ENCODE measurements around the gene PCBP3.
"Not testable (repeated sequence)": the region's sequence is repeated elsewhere in the genome, so short reads cannot be mapped to it uniquely, and the experiment has no call there.

The PCBP3 gene

DNA sequence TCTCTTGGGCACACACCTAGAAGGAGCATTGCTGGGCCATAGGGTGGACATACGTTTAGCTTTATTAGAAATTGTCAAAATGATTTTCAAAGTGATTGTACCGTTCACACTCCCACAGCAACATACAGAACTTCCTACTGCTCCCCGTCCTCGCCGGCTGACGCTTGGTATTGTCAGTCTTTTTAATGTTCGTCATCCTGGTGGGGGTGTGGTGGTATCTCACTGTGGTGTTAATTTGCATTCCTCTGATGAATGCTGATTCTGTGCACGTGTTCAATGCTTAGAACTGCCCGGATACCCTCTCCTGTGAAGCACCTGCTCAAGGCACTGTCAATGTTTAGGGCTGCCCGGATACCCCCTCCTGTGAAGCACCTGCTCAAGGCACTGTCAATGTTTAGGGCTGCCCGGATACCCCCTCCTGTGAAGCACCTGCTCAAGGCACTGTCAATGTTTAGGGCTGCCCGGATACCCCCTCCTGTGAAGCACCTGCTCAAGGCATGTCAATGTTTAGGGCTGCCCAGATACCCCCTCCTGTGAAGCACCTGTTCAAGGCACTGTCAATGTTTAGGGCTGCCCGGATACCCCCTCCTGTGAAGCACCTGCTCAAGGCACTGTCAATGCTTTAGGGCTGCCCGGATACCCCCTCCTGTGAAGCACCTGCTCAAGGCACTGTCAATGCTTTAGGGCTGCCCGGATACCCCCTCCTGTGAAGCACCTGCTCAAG lies 34.6 kb upstream of the PCBP3 start:
- not testable (repeated sequence) for H3K27me3 Mint-ChIP-seq, H3K27ac Mint-ChIP-seq, H3K36me3 Mint-ChIP-seq, H3K9me3 Mint-ChIP-seq
- H3K4me1 Mint-ChIP-seq: peaks cover 29% of the 10 kb centered on the region
- H3K4me3 Mint-ChIP-seq: peak overlapping the region; percentile 31

DNA sequence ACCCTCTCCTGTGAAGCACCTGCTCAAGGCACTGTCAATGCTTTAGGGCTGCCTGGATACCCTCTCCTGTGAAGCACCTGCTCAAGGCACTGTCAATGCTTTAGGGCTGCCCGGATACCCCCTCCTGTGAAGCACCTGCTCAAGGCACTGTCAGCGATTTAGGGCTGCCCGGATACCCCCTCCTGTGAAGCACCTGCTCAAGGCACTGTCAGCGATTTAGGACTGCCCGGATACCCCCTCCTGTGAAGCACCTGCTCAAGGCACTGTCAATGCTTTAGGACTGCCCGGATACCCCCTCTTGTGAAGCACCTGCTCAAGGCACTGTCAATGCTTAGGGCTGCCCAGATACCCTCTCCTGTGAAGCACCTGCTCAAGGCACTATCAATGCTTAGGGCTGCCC lies 33.9 kb upstream of the PCBP3 start:
- not testable (repeated sequence) for H3K36me3 Mint-ChIP-seq, H3K4me3 Mint-ChIP-seq, H3K27me3 Mint-ChIP-seq, H3K27ac Mint-ChIP-seq, H3K9me3 Mint-ChIP-seq
- H3K4me1 Mint-ChIP-seq: peaks cover 31% of the 10 kb centered on the region

- H3K27me3 Mint-ChIP-seq: no peaks in the 10 kb centered on the region
- H3K4me1 Mint-ChIP-seq: peaks cover 48% of the 10 kb centered on the region
- H3K4me3 Mint-ChIP-seq: no peak overlapping the region
- H3K27ac Mint-ChIP-seq: no peak overlapping the region
- no peaks in the 10 kb centered on the region for H3K9me3 Mint-ChIP-seq
- H3K36me3 Mint-ChIP-seq: no peaks in the 10 kb centered on the region
These were observed 32.2 kb upstream of the PCBP3 start for GRCh38 chr21:45611296-45611695.

GRCh38 chr21:45611939-45612664 lies 31.4 kb upstream of the PCBP3 start:
- Mint-ChIP-seq H3K36me3 (no peaks in the 10 kb centered on the region), H3K4me1 (peaks cover 56% of the 10 kb centered on the region), H3K4me3 (no peak overlapping the region), H3K9me3 (no peaks in the 10 kb centered on the region), H3K27ac (no peak overlapping the region), H3K27me3 (no peaks in the 10 kb centered on the region)

GRCh38 chr21:45612665-45613019 lies 30.9 kb upstream of the PCBP3 start:
- H3K4me1 Mint-ChIP-seq: peaks cover 57% of the 10 kb centered on the region
- H3K27ac Mint-ChIP-seq, H3K4me3 Mint-ChIP-seq, H3K27me3 Mint-ChIP-seq, H3K9me3 Mint-ChIP-seq, H3K36me3 Mint-ChIP-seq: not testable (repeated sequence)

DNA sequence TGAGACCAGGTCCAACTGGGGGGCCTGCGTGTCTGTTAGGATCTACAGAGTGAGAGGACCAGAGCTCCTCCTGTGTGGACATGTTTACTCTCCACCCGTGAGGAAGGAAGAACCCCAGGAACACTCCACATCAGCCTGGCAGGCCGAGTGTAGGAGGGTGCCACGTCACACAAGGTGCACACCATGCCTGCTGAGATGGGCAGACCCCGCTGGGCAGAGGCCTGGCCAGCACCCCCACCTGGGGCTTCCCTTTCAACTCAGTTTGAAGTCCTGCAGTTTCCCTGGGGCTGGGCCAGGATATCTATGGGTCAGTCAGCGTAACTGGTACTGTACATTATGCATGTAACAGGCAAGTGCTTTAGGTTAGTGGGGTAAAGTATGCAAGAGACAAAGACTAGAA lies 30.1 kb upstream of the PCBP3 start:
- H3K27ac Mint-ChIP-seq: no peak overlapping the region
- peaks cover 58% of the 10 kb centered on the region for H3K4me1 Mint-ChIP-seq
- no peaks in the 10 kb centered on the region for H3K27me3 Mint-ChIP-seq
- peak overlapping the region; percentile 23 for H3K4me3 Mint-ChIP-seq
- H3K9me3 Mint-ChIP-seq: no peaks in the 10 kb centered on the region
- no peaks in the 10 kb centered on the region for H3K36me3 Mint-ChIP-seq

GRCh38 chr21:45613881-45614280 lies 29.6 kb upstream of the PCBP3 start:
- Mint-ChIP-seq H3K27me3 (no peaks in the 10 kb centered on the region), H3K27ac (no peak overlapping the region), H3K9me3 (no peaks in the 10 kb centered on the region), H3K36me3 (no peaks in the 10 kb centered on the region), H3K4me1 (peaks cover 53% of the 10 kb centered on the region), H3K4me3 (peak overlapping the region; percentile 23)

DNA sequence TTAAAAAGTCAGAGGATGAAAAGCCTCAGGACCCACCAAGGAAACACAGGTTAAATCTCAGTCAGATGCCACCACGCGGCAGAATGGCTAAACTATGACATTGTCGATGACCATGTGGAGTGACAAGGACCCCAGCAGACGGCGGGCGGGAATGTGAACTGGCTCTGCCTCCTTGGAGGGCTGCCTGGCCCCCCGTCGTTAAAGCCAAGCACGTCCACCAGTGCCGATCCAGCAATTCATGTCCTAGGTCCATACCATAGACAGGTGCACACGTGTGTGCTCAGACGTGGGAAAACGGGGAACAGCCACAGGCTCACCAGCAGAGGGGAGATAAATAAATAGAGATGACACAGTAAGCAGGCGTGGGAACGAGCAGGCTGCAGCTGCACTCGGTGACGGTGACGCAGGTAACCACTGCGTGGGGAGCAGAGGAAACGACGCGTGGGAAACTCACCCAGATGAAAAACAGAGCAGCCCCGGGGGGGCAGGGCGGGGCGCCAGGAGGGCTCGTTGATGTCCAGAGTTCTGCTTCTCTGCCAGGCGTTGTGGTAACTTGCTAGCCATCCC lies 28.3 kb upstream of the PCBP3 start:
- peaks cover 49% of the 10 kb centered on the region for H3K4me1 Mint-ChIP-seq

GRCh38 chr21:45617021-45617921 lies 26.3 kb upstream of the PCBP3 start:
- Mint-ChIP-seq H3K27ac (peak overlapping the region; percentile 70), H3K27me3 (no peaks in the 10 kb centered on the region), H3K36me3 (no peaks in the 10 kb centered on the region), H3K9me3 (no peaks in the 10 kb centered on the region), H3K4me3 (peak overlapping the region; percentile 87), H3K4me1 (peaks cover 46% of the 10 kb centered on the region)

More for the DNA sequence above, 28.3 kb upstream of the PCBP3 start:
- Mint-ChIP-seq H3K27ac (peak overlapping the region; percentile 88), H3K27me3 (no peaks in the 10 kb centered on the region), H3K4me3 (peak overlapping the region; percentile 87), H3K36me3 (no peaks in the 10 kb centered on the region), H3K9me3 (no peaks in the 10 kb centered on the region)

DNA sequence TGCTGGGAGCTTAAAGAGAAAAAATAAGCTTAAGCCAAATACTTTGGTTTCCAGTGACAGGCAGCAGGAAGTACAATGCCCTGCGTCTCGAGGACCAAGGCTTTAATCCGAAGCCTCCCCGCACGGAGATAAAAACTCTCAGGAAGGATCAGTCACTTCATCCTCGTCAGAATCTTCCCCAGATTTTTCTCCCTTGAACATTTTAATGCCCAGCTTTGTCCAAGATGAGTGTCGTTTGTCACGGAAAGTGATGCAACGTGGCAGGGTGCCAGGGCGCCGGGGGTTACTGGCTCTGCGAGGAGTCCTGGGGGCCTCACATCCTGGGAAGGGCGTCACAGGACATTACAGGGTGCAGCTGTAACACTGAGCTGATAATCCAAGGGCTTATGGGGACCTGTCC lies 25.2 kb upstream of the PCBP3 start:
- H3K4me1 Mint-ChIP-seq: peaks cover 49% of the 10 kb centered on the region
- no peaks in the 10 kb centered on the region for H3K9me3 Mint-ChIP-seq
- no peak overlapping the region for H3K4me3 Mint-ChIP-seq
- peaks cover 2% of the 10 kb centered on the region for H3K36me3 Mint-ChIP-seq
- H3K27ac Mint-ChIP-seq: no peak overlapping the region
- no peaks in the 10 kb centered on the region for H3K27me3 Mint-ChIP-seq

GRCh38 chr21:45618846-45619485 lies 24.6 kb upstream of the PCBP3 start:
- H3K9me3 Mint-ChIP-seq: no peaks in the 10 kb centered on the region
- peaks cover 2% of the 10 kb centered on the region for H3K36me3 Mint-ChIP-seq
- H3K4me1 Mint-ChIP-seq: peaks cover 43% of the 10 kb centered on the region
- no peak overlapping the region for H3K4me3 Mint-ChIP-seq
- H3K27me3 Mint-ChIP-seq: no peaks in the 10 kb centered on the region
- H3K27ac Mint-ChIP-seq: no peak overlapping the region

DNA sequence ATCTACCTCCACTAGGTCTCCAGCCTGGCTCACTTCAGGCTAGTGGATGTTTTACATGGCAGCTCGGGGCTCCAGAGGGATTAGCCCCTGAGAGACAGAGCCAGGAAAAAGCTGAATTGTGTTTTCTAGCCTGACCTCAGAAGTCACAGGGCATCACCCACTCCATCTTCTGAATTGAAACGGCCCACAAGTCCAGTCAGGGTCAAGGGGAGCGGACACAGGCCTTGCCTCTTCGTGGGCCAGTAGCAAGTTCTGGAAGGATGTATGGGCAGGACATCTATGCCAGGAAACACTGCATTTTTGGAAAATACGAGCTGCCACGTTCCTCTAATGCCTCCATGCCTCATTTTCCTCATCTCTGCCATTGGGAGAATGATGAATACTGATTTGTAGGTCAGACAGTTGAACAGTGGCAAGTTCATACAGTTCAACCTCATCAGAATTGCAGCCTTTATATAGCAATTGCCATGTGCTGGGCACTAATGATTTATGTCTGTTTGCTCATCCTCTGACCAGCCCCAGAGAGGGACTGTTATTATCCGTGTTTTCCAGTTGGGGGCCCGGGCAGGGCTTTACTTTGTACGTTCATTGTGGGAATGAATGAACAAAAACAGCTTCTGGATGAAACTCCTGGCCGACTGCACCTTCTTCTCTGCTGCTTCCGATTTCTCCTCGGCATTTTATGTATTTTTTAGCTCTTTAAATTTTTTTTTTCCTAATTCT lies 23.2 kb upstream of the PCBP3 start:
- H3K4me1 Mint-ChIP-seq: peaks cover 42% of the 10 kb centered on the region
- H3K36me3 Mint-ChIP-seq: peaks cover 2% of the 10 kb centered on the region
- H3K4me3 Mint-ChIP-seq: no peak overlapping the region
- no peak overlapping the region for H3K27ac Mint-ChIP-seq
- H3K27me3 Mint-ChIP-seq: no peaks in the 10 kb centered on the region
- no peaks in the 10 kb centered on the region for H3K9me3 Mint-ChIP-seq

GRCh38 chr21:45621435-45622331 lies 21.8 kb upstream of the PCBP3 start:
- not testable (repeated sequence) for H3K9me3 Mint-ChIP-seq, H3K36me3 Mint-ChIP-seq, H3K27me3 Mint-ChIP-seq, H3K4me3 Mint-ChIP-seq
- Mint-ChIP-seq H3K4me1 (peaks cover 31% of the 10 kb centered on the region), H3K27ac (peak overlapping the region; percentile 14)
